H9 (cell line): ENCODE results near the gene LMO1. TPM values are rescaled to one million over a fixed set of nuclear protein-coding genes. Genes with fewer than 3 reads are reported as not detected.

ENCODE experiments used
- DNase-seq: peaks from one replicate; pipeline ENCODE4 v3.0.0-alpha.2; 2017
- H2AFZ ChIP-seq: one replicate; pipeline ENCODE4 v1.6.1; 2013; ENCODE audit warnings: mild to moderate bottlenecking, low read length, control low read depth, moderate library complexity
- H2AK5ac ChIP-seq: 2 replicates; pipeline ENCODE4 v1.6.1; 2013; ENCODE audit warnings: low read length, control low read depth, mixed read lengths; ENCODE audit not compliant: insufficient read length
- H2BK120ac ChIP-seq: one replicate; pipeline ENCODE4 v1.6.1; 2013; ENCODE audit warnings: low read depth, mild to moderate bottlenecking, low read length, control low read depth, inconsistent platforms; ENCODE audit not compliant: poor library complexity, severe bottlenecking
- H2BK12ac ChIP-seq: 2 replicates; pipeline ENCODE4 v1.6.1; 2013; ENCODE audit warnings: low read length, control low read depth, mixed read lengths, low read depth; ENCODE audit not compliant: insufficient read length
- H2BK15ac ChIP-seq: 2 replicates; pipeline ENCODE4 v1.6.1; 2013; ENCODE audit warnings: low read depth, low read length, control low read depth
- H2BK20ac ChIP-seq: one replicate; pipeline ENCODE4 v1.6.1; 2013; ENCODE audit warnings: low read depth, mild to moderate bottlenecking, low read length, control low read depth, inconsistent platforms; ENCODE audit not compliant: poor library complexity, severe bottlenecking
- H2BK5ac ChIP-seq: 2 replicates; pipeline ENCODE4 v1.6.1; 2013; ENCODE audit warnings: low read length, control low read depth, mixed read lengths; ENCODE audit not compliant: insufficient read length
- H3K14ac ChIP-seq: 2 replicates; pipeline ENCODE4 v1.6.1; 2013; ENCODE audit warnings: low read length, control low read depth; ENCODE audit not compliant: insufficient read depth
- H3K18ac ChIP-seq: 2 replicates; pipeline ENCODE4 v1.6.1; 2013; ENCODE audit warnings: low read depth, mild to moderate bottlenecking, mixed read lengths, low read length, control low read depth; ENCODE audit not compliant: insufficient read length
- H3K23ac ChIP-seq: 2 replicates; pipeline ENCODE4 v1.6.1; 2013; ENCODE audit warnings: low read length, control low read depth, mixed read lengths, low read depth; ENCODE audit not compliant: insufficient read length
- H3K23me2 ChIP-seq: 2 replicates; pipeline ENCODE4 v1.6.1; 2013; ENCODE audit warnings: low read depth, mild to moderate bottlenecking, mixed read lengths, low read length, control low read depth; ENCODE audit not compliant: insufficient read length, poor library complexity, severe bottlenecking
- H3K27ac ChIP-seq: 2 replicates; pipeline ENCODE4 v1.5.1; 2013; ENCODE audit warnings: low read length, control low read depth, mixed read lengths, low read depth; ENCODE audit not compliant: insufficient read length
- H3K27me3 ChIP-seq: 2 replicates; pipeline ENCODE4 v1.6.1; 2013; ENCODE audit warnings: low read length, control low read depth, inconsistent platforms; ENCODE audit not compliant: insufficient read depth
- H3K4ac ChIP-seq: 2 replicates; pipeline ENCODE4 v1.6.1; 2013; ENCODE audit warnings: low read depth, mild to moderate bottlenecking, control low read depth, inconsistent platforms, low read length, moderate library complexity
- H3K4me1 ChIP-seq: 2 replicates; pipeline ENCODE4 v1.6.1; 2013; ENCODE audit warnings: low read length, control low read depth, inconsistent platforms; ENCODE audit not compliant: insufficient read depth
- H3K4me2 ChIP-seq: 2 replicates; pipeline ENCODE4 v1.6.1; 2013; ENCODE audit warnings: low read length, control low read depth, mixed read lengths; ENCODE audit not compliant: insufficient read length, insufficient read depth
- H3K56ac ChIP-seq: 2 replicates; pipeline ENCODE4 v1.6.1; 2013; ENCODE audit warnings: low read depth, mild to moderate bottlenecking, mixed read lengths, low read length, control low read depth; ENCODE audit not compliant: insufficient read length
- H3K79me1 ChIP-seq: 2 replicates; pipeline ENCODE4 v1.6.1; 2013; ENCODE audit warnings: low read depth, mild to moderate bottlenecking, moderate library complexity, low read length, control low read depth, inconsistent platforms; ENCODE audit not compliant: insufficient read depth, poor library complexity, severe bottlenecking
- H3K79me2 ChIP-seq: 2 replicates; pipeline ENCODE4 v1.6.1; 2013; ENCODE audit warnings: low read length, control low read depth, inconsistent platforms; ENCODE audit not compliant: insufficient read depth
- H3K9ac ChIP-seq: 2 replicates; pipeline ENCODE4 v1.6.1; 2013; ENCODE audit warnings: low read length, control low read depth, mixed read lengths; ENCODE audit not compliant: insufficient read length; ENCODE audit errors: extremely low read depth
- H3K9me3 ChIP-seq: one replicate; pipeline ENCODE4 v1.6.1; 2013; ENCODE audit warnings: low read depth, low read length, inconsistent platforms; ENCODE audit not compliant: control insufficient read depth
- H3T11ph ChIP-seq: one replicate; pipeline ENCODE4 v1.6.1; 2013; ENCODE audit warnings: mild to moderate bottlenecking, low read length, control low read depth, inconsistent platforms
- H4K20me1 ChIP-seq: one replicate; pipeline ENCODE4 v1.6.1; 2013; ENCODE audit not compliant: control insufficient read depth, insufficient read length, insufficient read depth
- H4K5ac ChIP-seq: 2 replicates; pipeline ENCODE4 v1.6.1; 2013; ENCODE audit warnings: low read depth, mild to moderate bottlenecking, mixed read lengths, low read length, control low read depth; ENCODE audit not compliant: insufficient read length
- H4K8ac ChIP-seq: replicated peaks from 2 replicates; pipeline ENCODE4 v1.6.1; 2013; ENCODE audit warnings: low read length, control low read depth, mixed read lengths, low read depth; ENCODE audit not compliant: insufficient read length
- H4K91ac ChIP-seq: 2 replicates; pipeline ENCODE4 v1.6.1; 2013; ENCODE audit warnings: low read depth, mild to moderate bottlenecking, moderate library complexity, mixed read lengths, low read length, control low read depth; ENCODE audit not compliant: insufficient read length
- H3K27ac Mint-ChIP-seq, 3 experiments: 2 replicates in 2 of 3; 3 replicates in 1 of 3; pipeline ENCODE4 v1.8.0; 2020 to 2021; ENCODE audit warnings: mixed read lengths in 3 of 3, mild to moderate bottlenecking in 1 of 3, moderate library complexity in 1 of 3
- H3K27me3 Mint-ChIP-seq: 2 replicates; pipeline ENCODE4 v1.8.0; 2021; ENCODE audit warnings: low read depth, mild to moderate bottlenecking, moderate library complexity, mixed read lengths
- H3K36me3 Mint-ChIP-seq, 3 experiments: 2 replicates in 2 of 3; 3 replicates in 1 of 3; pipeline ENCODE4 v1.8.0; 2020 to 2021; ENCODE audit warnings: low read depth in 3 of 3, mixed read lengths in 3 of 3; ENCODE audit not compliant: insufficient read depth in 1 of 3
- H3K4me1 Mint-ChIP-seq, 2 experiments: 2 replicates each; pipeline ENCODE4 v1.8.0; 2020; ENCODE audit warnings: mixed read lengths in 2 of 2
- H3K4me3 Mint-ChIP-seq, 2 experiments: 2 replicates in 1 of 2; 3 replicates in 1 of 2; pipeline ENCODE4 v1.8.0; 2020 to 2021; ENCODE audit warnings: mild to moderate bottlenecking in 2 of 2, mixed read lengths in 2 of 2, moderate library complexity in 1 of 2
- H3K9me3 Mint-ChIP-seq, 2 experiments: 2 replicates in 1 of 2; 3 replicates in 1 of 2; pipeline ENCODE4 v1.8.0; 2020; ENCODE audit warnings: mild to moderate bottlenecking in 2 of 2, mixed read lengths in 2 of 2, moderate library complexity in 1 of 2
- CTCF ChIP-seq: fragments of 200-600 bp; sonication (generic); conservative IDR thresholded peaks from 3 replicates; pipeline ENCODE4 v1.8.0; 2021; ENCODE audit warnings: antibody characterized with exemption, mild to moderate bottlenecking
- WGBS: extraction: QIAGEN DNeasy Blood & Tissue Kit; methylation state at CpG from one replicate; pipeline ENCODE4 v1.1.7; 2013; ENCODE audit warnings: missing lambda C conversion rate, low lambda C conversion rate, mixed read lengths; ENCODE audit not compliant: insufficient read length; ENCODE audit errors: extremely low coverage; 5-methylcytosine and 5-hydroxymethylcytosine counted together
- total RNA-seq: library from RNA; stranded (reverse); gene quantifications from 2 replicates; pipeline ENCODE4 v1.2.1, GENCODE V29; 2021

LMO1 gene
- total RNA-seq, 1 experiment from 2014 or later, result 0.50 TPM

- H3K27me3 Mint-ChIP-seq, result peaks cover 9% of the 10 kb centered on the region
- Histone ChIP-seq H2BK120ac (no peak overlapping the region), H3K4me1 (no peaks in the 10 kb centered on the region), H2BK12ac (no peak overlapping the region), H3K79me1 (no peaks in the 10 kb centered on the region), H3K56ac (no peak overlapping the region), H3T11ph (no peak overlapping the region), H2BK15ac (no peak overlapping the region), H2BK5ac (no peak overlapping the region), H3K23me2 (no peaks in the 10 kb centered on the region), H4K8ac (no peak overlapping the region), H3K27ac (no peak overlapping the region), H3K18ac (no peak overlapping the region), H3K79me2 (no peaks in the 10 kb centered on the region), H4K5ac (no peak overlapping the region), H3K23ac (no peak overlapping the region), H2AFZ (no peak overlapping the region), H3K4ac (no peak overlapping the region), H4K91ac (no peak overlapping the region), H2BK20ac (no peak overlapping the region), H3K14ac (no peak overlapping the region), H3K9ac (no peak overlapping the region), H4K20me1 (no peaks in the 10 kb centered on the region), H3K4me2 (no peak overlapping the region), H3K27me3 (no peaks in the 10 kb centered on the region), H2AK5ac (no peak overlapping the region), H3K9me3 (no peaks in the 10 kb centered on the region)
- TF ChIP-seq CTCF, result no peak
- no peaks in the 10 kb centered on the region for H3K9me3 Mint-ChIP-seq
- no peaks in the 10 kb centered on the region for H3K36me3 Mint-ChIP-seq
- no peak overlapping the region for H3K4me3 Mint-ChIP-seq
- peaks cover under 1% of the 10 kb centered on the region in 2 experiments; a peak in 2 of 4 replicates for H3K4me1 Mint-ChIP-seq
- no peak overlapping the region for H3K27ac Mint-ChIP-seq
- no CpG with 5 or more reads among the region's 5 CpGs for WGBS
- no peak for DNase-seq
These were observed 32.5 kb upstream of the LMO1 start for GRCh38 chr11:8296038-8296649.
